IgD-negative memory B cell (primary cell): Measurements from ENCODE around the gene LRP1B. TPM values are rescaled to one million over a fixed set of nuclear protein-coding genes. Genes with fewer than 3 reads are reported as not detected.
"Not testable (repeated sequence)": the region's sequence is repeated elsewhere in the genome, so short reads cannot be mapped to it uniquely, and the experiment has no call there.

ENCODE experiments used
- H3K27ac Mint-ChIP-seq, 3 donors: one replicate each; pipeline ENCODE4 v1.8.0; 2020 to 2022; ENCODE audit warnings: mild to moderate bottlenecking in 3 of 3, mixed read lengths in 3 of 3, moderate library complexity in 1 of 3
- H3K27me3 Mint-ChIP-seq: one replicate; pipeline ENCODE4 v1.8.0; 2021; ENCODE audit warnings: mixed read lengths
- H3K36me3 Mint-ChIP-seq: one replicate; pipeline ENCODE4 v1.8.0; 2020; ENCODE audit warnings: mild to moderate bottlenecking, mixed read lengths
- H3K4me1 Mint-ChIP-seq, 3 donors: one replicate each; pipeline ENCODE4 v1.8.0; 2020 to 2022; ENCODE audit warnings: mixed read lengths in 3 of 3, mild to moderate bottlenecking in 1 of 3
- H3K4me3 Mint-ChIP-seq, 4 donors: one replicate each; pipeline ENCODE4 v1.8.0; 2020 to 2022; ENCODE audit warnings: mild to moderate bottlenecking in 4 of 4, mixed read lengths in 4 of 4, moderate library complexity in 3 of 4
- H3K9me3 Mint-ChIP-seq, 3 donors: one replicate each; pipeline ENCODE4 v1.8.0; 2020 to 2021; ENCODE audit warnings: mixed read lengths in 3 of 3, mild to moderate bottlenecking in 1 of 3
- polyA plus RNA-seq: library from polyadenylated mRNA; unstranded; fragments of 300-500 nt; fragmentation: Illumina TruSeq; gene quantifications from one replicate; pipeline ENCODE4 v1.2.3, GENCODE V29; 2021

LRP1B gene
- polyA plus RNA-seq, 1 donor from 2014 or later: not detected

DNA sequence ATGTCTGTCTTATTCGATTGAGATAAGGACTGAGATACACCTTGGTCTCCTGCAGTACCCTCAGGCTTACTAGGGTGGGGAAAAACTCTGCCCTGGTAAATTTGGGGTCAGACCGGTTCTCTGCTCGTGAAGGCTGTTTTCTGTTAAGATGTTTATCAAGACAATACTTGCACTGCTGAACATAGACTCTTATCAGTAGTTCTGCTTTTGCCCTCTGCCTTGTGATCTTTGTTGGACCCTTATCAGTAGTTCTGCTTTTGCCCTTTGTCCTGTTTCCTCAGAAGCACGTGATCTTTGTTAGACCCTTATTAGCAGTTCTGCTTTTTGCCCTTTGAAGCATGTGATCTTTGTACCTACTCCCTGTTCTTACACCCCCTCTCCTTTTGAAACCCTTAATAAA lies 1715.8 kb downstream of the LRP1B start:
- not testable (repeated sequence) for H3K27me3 Mint-ChIP-seq, H3K27ac Mint-ChIP-seq, H3K4me3 Mint-ChIP-seq, H3K4me1 Mint-ChIP-seq, H3K9me3 Mint-ChIP-seq, H3K36me3 Mint-ChIP-seq

- no peaks in the 10 kb centered on the region for H3K27me3 Mint-ChIP-seq
These were observed 1720.1 kb downstream of the LRP1B start for GRCh38 chr2:140410695-140411094.

GRCh38 chr2:140401056-140401455 lies 1729.8 kb downstream of the LRP1B start:
- no peaks in the 10 kb centered on the region for H3K27me3 Mint-ChIP-seq
- no peak overlapping the region for H3K4me3 Mint-ChIP-seq
- no peaks in the 10 kb centered on the region for H3K36me3 Mint-ChIP-seq
- H3K27ac Mint-ChIP-seq: no peak overlapping the region
- peaks cover 3 to 15% (median 10%) of the 10 kb centered on the region in 3 donors for H3K9me3 Mint-ChIP-seq
- H3K4me1 Mint-ChIP-seq: no peaks in the 10 kb centered on the region

More at GRCh38 chr2:140410695-140411094, 1720.1 kb downstream of the LRP1B start:
- Mint-ChIP-seq H3K27ac (no peak overlapping the region), H3K9me3 (peaks cover under 1 to 4% (median under 1%) of the 10 kb centered on the region in 3 donors), H3K4me1 (no peaks in the 10 kb centered on the region), H3K4me3 (no peak overlapping the region), H3K36me3 (no peaks in the 10 kb centered on the region)

DNA sequence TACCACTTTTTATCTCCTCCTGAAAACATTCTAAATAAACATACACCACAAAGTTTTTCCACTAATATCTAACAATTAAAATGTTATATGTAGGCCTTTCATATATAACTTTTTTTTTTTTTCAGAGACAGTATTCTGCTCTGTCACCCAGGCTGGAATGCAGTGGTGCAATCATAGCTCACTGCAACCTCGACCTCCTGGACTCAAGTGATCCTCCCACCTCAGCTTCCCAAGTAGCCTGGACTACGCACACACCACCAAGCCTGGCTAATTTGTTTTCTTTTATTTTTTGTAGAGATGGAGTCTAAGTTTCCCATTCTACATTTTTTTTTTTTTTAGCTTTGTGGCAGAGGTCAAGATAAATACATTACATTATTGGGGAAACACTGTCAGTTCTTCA lies 1738.0 kb downstream of the LRP1B start:
- Mint-ChIP-seq H3K27me3 (no peaks in the 10 kb centered on the region), H3K9me3 (peaks cover 0 to 5% (median 0%) of the 10 kb centered on the region in 3 donors), H3K36me3 (no peaks in the 10 kb centered on the region), H3K4me3 (no peak overlapping the region), H3K4me1 (no peaks in the 10 kb centered on the region), H3K27ac (no peak overlapping the region)

- Mint-ChIP-seq H3K4me3 (no peak overlapping the region), H3K27ac (no peak overlapping the region), H3K9me3 (peaks cover 0 to 4% (median 0%) of the 10 kb centered on the region in 3 donors), H3K27me3 (no peaks in the 10 kb centered on the region), H3K4me1 (no peaks in the 10 kb centered on the region), H3K36me3 (no peaks in the 10 kb centered on the region)
These were observed 1745.9 kb downstream of the LRP1B start for GRCh38 chr2:140384946-140385345.

DNA sequence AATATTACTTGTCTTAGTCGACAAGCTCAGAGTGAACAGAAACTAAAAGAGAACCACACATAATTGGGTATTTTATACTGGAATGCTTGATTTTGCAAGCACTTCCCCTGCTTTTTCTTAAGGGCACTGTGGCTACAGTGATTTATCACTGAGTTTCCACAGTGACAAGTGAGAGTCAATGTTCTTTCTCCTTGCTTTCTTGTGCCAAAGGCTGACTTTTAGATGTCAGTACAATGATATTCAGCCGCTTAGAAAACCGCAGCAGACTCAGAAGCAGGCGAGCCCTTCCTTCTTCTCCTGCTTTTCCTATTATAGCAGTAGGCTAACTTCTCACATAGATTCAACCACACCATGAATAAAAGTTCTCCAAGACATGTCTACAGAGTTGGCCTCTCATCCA lies 1747.0 kb downstream of the LRP1B start:
- H3K27me3 Mint-ChIP-seq: no peaks in the 10 kb centered on the region

GRCh38 chr2:140376686-140377085 lies 1754.1 kb downstream of the LRP1B start:
- H3K4me1 Mint-ChIP-seq: no peaks in the 10 kb centered on the region
- no peaks in the 10 kb centered on the region for H3K27me3 Mint-ChIP-seq
- no peak overlapping the region for H3K4me3 Mint-ChIP-seq
- H3K9me3 Mint-ChIP-seq: peaks cover 5 to 8% (median 5%) of the 10 kb centered on the region in 3 donors
- H3K36me3 Mint-ChIP-seq: no peaks in the 10 kb centered on the region
- H3K27ac Mint-ChIP-seq: no peak overlapping the region

More for the DNA sequence above, 1747.0 kb downstream of the LRP1B start:
- Mint-ChIP-seq H3K27ac (no peak overlapping the region), H3K36me3 (no peaks in the 10 kb centered on the region), H3K4me1 (no peaks in the 10 kb centered on the region), H3K4me3 (no peak overlapping the region), H3K9me3 (peaks cover 0 to 7% (median 4%) of the 10 kb centered on the region in 3 donors)

- no peaks in the 10 kb centered on the region for H3K27me3 Mint-ChIP-seq
- no peak overlapping the region for H3K27ac Mint-ChIP-seq
- H3K4me1 Mint-ChIP-seq: no peaks in the 10 kb centered on the region
- no peak overlapping the region for H3K4me3 Mint-ChIP-seq
- H3K9me3 Mint-ChIP-seq: peaks cover 0 to 8% (median 2%) of the 10 kb centered on the region in 3 donors
- H3K36me3 Mint-ChIP-seq: no peaks in the 10 kb centered on the region
These were observed 1767.7 kb downstream of the LRP1B start for GRCh38 chr2:140363131-140363530.

GRCh38 chr2:140362361-140362760 lies 1768.5 kb downstream of the LRP1B start:
- no peak overlapping the region for H3K27ac Mint-ChIP-seq
- H3K4me1 Mint-ChIP-seq: no peaks in the 10 kb centered on the region
- peaks cover 0 to 8% (median 2%) of the 10 kb centered on the region in 3 donors for H3K9me3 Mint-ChIP-seq
- H3K4me3 Mint-ChIP-seq: no peak overlapping the region
- H3K36me3 Mint-ChIP-seq: no peaks in the 10 kb centered on the region
- no peaks in the 10 kb centered on the region for H3K27me3 Mint-ChIP-seq

DNA sequence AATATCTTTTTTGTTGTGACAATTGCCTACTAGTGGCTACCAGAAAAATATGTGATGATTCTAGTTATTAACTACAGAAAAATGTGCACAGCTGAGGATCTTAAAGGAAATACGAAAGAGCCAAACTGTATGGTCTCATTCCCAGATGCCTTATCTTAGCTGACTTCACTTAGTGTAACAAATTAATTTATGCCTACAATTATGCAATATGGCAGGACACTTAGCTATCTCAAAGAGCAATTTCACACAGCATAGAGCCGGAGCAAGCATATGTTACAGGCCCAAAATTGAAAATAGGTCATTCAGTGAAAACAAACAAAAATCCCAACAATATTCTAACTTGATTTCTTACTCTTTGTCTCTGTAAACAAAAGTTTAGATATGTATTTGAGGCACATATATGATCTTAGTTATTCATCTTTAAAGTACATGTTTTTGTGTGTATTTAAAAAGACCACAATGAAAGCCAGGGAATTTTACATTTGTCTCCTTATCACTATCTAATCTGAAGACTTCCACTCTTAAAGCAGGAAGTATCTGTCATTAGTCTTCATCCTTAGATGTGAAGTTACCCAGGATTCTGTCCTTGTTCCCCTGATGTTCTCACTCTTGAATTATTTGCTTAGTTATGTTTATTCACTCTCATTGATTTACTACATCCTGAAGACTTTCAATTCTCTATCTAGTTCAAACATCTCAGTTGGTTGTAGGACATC lies 1771.6 kb downstream of the LRP1B start:
- H3K4me1 Mint-ChIP-seq: no peaks in the 10 kb centered on the region
- H3K27ac Mint-ChIP-seq: no peak overlapping the region
- no peak overlapping the region for H3K4me3 Mint-ChIP-seq
- no peaks in the 10 kb centered on the region for H3K27me3 Mint-ChIP-seq
- H3K36me3 Mint-ChIP-seq: no peaks in the 10 kb centered on the region
- H3K9me3 Mint-ChIP-seq: peaks cover 0 to 2% (median 0%) of the 10 kb centered on the region in 3 donors

DNA sequence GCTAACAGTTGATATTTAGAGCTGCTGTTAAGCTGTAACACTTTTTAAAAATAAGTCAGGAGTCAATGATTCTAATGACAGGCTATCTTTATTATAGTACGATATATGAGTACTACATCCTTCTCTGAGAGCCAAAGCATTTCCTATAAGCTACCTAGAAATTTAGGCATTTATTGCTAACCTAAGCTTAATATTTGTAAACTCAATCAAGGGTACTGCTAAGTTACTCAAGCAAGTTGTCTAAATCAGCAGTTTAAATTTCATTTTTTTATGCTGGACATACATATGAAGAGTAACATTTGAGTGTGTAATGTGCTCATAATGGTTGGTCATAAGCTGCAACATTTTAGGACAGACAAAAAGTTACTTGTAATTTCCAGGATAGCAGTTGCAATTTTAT lies 1774.1 kb downstream of the LRP1B start:
- Mint-ChIP-seq H3K27ac (no peak overlapping the region), H3K4me1 (no peaks in the 10 kb centered on the region), H3K27me3 (no peaks in the 10 kb centered on the region), H3K36me3 (no peaks in the 10 kb centered on the region), H3K4me3 (no peak overlapping the region), H3K9me3 (peaks cover 0 to 4% (median 2%) of the 10 kb centered on the region in 3 donors)

- Mint-ChIP-seq H3K4me3 (no peak overlapping the region), H3K4me1 (no peaks in the 10 kb centered on the region), H3K9me3 (peaks cover 0 to 4% (median 2%) of the 10 kb centered on the region in 3 donors), H3K27ac (no peak overlapping the region), H3K36me3 (no peaks in the 10 kb centered on the region), H3K27me3 (no peaks in the 10 kb centered on the region)
These were observed 1775.2 kb downstream of the LRP1B start for GRCh38 chr2:140355511-140356090.

GRCh38 chr2:140354544-140354943 lies 1776.3 kb downstream of the LRP1B start:
- no peaks in the 10 kb centered on the region for H3K4me1 Mint-ChIP-seq
- no peak overlapping the region for H3K27ac Mint-ChIP-seq
- peaks cover 0 to 4% (median 2%) of the 10 kb centered on the region in 3 donors for H3K9me3 Mint-ChIP-seq
- no peak overlapping the region for H3K4me3 Mint-ChIP-seq
- no peaks in the 10 kb centered on the region for H3K36me3 Mint-ChIP-seq
- H3K27me3 Mint-ChIP-seq: no peaks in the 10 kb centered on the region

DNA sequence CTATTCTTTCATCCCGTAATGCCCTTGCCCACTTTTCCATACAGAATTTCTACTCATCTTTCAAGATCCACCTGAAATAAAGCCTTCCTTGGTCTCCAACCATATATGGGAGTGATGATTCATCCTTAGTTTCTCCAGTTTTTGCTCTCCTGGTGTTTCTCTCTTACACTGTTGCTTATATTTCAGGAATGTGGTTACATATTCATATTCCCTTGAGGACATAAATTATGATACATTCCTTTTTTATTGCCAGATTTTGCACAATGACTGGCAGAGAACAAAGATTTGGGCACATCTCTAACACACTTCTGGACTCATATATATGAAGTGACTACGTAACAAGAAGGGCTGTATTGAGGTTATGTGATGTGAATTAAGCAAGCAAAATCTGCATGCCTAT lies 1777.3 kb downstream of the LRP1B start:
- Mint-ChIP-seq H3K27me3 (no peaks in the 10 kb centered on the region), H3K4me1 (no peaks in the 10 kb centered on the region), H3K4me3 (no peak overlapping the region), H3K36me3 (no peaks in the 10 kb centered on the region), H3K27ac (no peak overlapping the region), H3K9me3 (peaks cover 0 to 4% (median 2%) of the 10 kb centered on the region in 3 donors)

- H3K4me1 Mint-ChIP-seq: no peaks in the 10 kb centered on the region
- no peak overlapping the region for H3K27ac Mint-ChIP-seq
- H3K27me3 Mint-ChIP-seq: no peaks in the 10 kb centered on the region
- H3K9me3 Mint-ChIP-seq: peaks cover 0 to 4% (median 3%) of the 10 kb centered on the region in 3 donors
- no peaks in the 10 kb centered on the region for H3K36me3 Mint-ChIP-seq
- H3K4me3 Mint-ChIP-seq: no peak overlapping the region
These were observed 1779.1 kb downstream of the LRP1B start for GRCh38 chr2:140351692-140352091.

GRCh38 chr2:140349695-140350094 lies 1781.1 kb downstream of the LRP1B start:
- no peaks in the 10 kb centered on the region for H3K27me3 Mint-ChIP-seq
- no peak overlapping the region for H3K4me3 Mint-ChIP-seq
- H3K27ac Mint-ChIP-seq: no peak overlapping the region
- H3K36me3 Mint-ChIP-seq: no peaks in the 10 kb centered on the region
- H3K9me3 Mint-ChIP-seq: peaks cover 0 to 4% (median 3%) of the 10 kb centered on the region in 3 donors
- H3K4me1 Mint-ChIP-seq: no peaks in the 10 kb centered on the region
